Ascending aorta (tissue), 2 donors: ENCODE data around the gene GPR152. TPM values are rescaled to one million over a fixed set of nuclear protein-coding genes. Genes with fewer than 3 reads are reported as not detected.
"Not testable (repeated sequence)": the region's sequence is repeated elsewhere in the genome, so short reads cannot be mapped to it uniquely, and the experiment has no call there.

Experiments used
- DNase-seq, 2 donors: peaks; one replicate each; pipeline ENCODE4 v3.0.0-alpha.2; 2019; ENCODE audit warnings: low spot score in 2 of 2
- H3K27ac ChIP-seq, 2 donors: fragments of 200-600 bp; sonication (generic); one replicate each; pipeline ENCODE4 v1.5.1; 2016 to 2017; ENCODE audit warnings: mild to moderate bottlenecking in 1 of 2
- H3K27me3 ChIP-seq: fragments of 200-600 bp; sonication (generic); one replicate; pipeline ENCODE4 v1.5.1; 2017
- H3K36me3 ChIP-seq, 2 donors: fragments of 200-600 bp; sonication (generic); one replicate each; pipeline ENCODE4 v1.5.1; 2016
- H3K4me1 ChIP-seq, 2 donors: fragments of 200-600 bp; sonication (generic); one replicate each; pipeline ENCODE4 v1.5.1; 2016 to 2017; ENCODE audit warnings: mild to moderate bottlenecking in 1 of 2
- H3K4me3 ChIP-seq, 2 donors: fragments of 200-600 bp; sonication (generic); one replicate each; pipeline ENCODE4 v1.5.1; 2016 to 2017; ENCODE audit warnings: mild to moderate bottlenecking in 1 of 2
- H3K9me3 ChIP-seq, 2 donors: fragments of 200-600 bp; sonication (generic); one replicate each; pipeline ENCODE4 v1.5.1; 2016
- CTCF ChIP-seq, 3 experiments: fragments of 200-600 bp in 2 of 3; fragments of 450-650 bp in 1 of 3; sonication (generic) in 2 of 3; IDR thresholded peaks; one replicate each; pipeline ENCODE4 v1.5.1; 2016 to 2019; ENCODE audit warnings: antibody characterized with exemption in 3 of 3, mild to moderate bottlenecking in 1 of 3, moderate library complexity in 1 of 3
- intact Hi-C: fragments of 100-400 bp; cut with DNase I; formaldehyde crosslinking; loops from one replicate; pipeline ENCODE4 v1.15.1; 2023
- total RNA-seq: library from RNA; depleted of rRNA; stranded (reverse); fragments of >200 nt; gene quantifications from one replicate; pipeline ENCODE4 v1.1.0, GENCODE V29; 2016

The GPR152 gene
- total RNA-seq, 1 donor from 2014 or later = not detected

DNA sequence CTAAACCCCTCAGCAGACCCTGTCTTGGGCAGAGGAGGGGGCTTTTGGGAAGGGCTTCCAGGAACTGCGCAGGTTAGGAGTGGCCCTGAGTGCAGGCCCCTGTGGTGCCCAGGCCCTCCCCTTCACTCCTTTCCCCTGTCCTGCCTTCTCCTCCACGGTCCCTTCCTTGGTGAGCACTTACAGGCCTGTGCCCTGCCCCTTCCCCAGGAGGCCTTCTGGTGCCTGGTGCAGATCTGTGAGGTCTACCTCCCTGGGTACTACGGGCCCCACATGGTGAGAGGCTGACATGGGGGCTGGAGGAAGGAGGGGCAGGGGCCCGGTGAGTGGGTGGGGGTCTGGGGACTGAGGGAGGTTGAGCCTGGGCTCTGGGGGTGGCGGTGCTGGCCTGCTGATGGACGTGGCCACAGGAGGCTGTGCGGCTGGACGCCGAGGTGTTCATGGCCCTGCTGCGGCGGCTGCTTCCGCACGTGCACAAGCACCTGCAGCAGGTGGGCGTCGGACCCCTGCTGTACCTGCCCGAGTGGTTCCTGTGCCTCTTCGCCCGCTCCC, 46.0 kb downstream of the GPR152 start:
- Histone ChIP-seq H3K27ac (no peak overlapping the region), H3K27me3 (no peaks in the 10 kb centered on the region)
- intact Hi-C loops = no loop called here

DNA sequence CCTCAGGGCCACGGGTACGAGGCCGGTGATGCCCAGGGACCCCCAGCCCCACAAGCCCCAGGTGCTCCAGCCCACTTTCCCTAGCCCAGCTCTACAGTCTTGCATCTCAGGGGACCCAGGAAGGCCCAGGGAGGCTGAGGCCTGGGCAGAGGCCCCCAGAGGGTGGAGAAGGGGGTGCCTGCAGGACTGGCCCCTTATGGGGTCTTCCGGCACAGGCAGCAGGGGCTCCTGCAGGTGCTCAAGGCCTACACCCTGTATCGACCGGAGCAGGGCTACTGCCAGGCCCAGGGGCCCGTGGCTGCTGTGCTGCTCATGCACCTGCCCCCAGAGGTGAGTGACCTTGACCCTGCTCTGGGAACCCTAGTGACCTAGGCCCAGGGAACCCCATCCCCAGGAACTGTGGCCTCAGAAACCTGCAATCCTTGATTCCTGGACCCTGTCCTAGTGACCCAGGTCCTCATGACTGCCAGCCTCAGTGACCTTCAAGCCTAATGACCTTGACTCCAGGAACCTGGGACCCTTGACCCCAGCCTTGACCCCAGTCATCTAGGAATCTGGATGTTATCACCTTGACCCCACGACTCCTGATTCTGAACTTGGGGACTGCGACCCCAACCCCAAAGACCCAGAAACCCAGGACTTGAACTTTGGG, 46.7 kb downstream of the GPR152 start:
- Histone ChIP-seq H3K4me1 (peaks cover 5 to 6% of the 10 kb centered on the region in 2 donors), H3K9me3 (no peaks in the 10 kb centered on the region), H3K36me3 (no peaks in the 10 kb centered on the region), H3K27ac (no peak overlapping the region), H3K4me3 (no peak overlapping the region), H3K27me3 (no peaks in the 10 kb centered on the region)
- no peak for TF ChIP-seq CTCF (IDR thresholded peaks at IDR 0.05)
- no peak for DNase-seq
- intact Hi-C loops = no loop called here

More for the DNA sequence above, 46.0 kb downstream of the GPR152 start:
- peaks cover 0 to 6% of the 10 kb centered on the region in 2 donors for H3K4me1 ChIP-seq
- no peaks in the 10 kb centered on the region for H3K9me3 ChIP-seq
- no peak for TF ChIP-seq CTCF (IDR thresholded peaks at IDR 0.05)
- no peaks in the 10 kb centered on the region for H3K36me3 ChIP-seq
- no peak for DNase-seq
- no peak overlapping the region for H3K4me3 ChIP-seq

- H3K27ac ChIP-seq = no peak overlapping the region
- H3K4me3 ChIP-seq = no peak overlapping the region
Measured at GRCh38 chr11:67405196-67405567, 47.3 kb downstream of the GPR152 start.

GRCh38 chr11:67404515-67405195, 47.9 kb downstream of the GPR152 start:
- H3K9me3 ChIP-seq = no peaks in the 10 kb centered on the region
- H3K27me3 ChIP-seq = no peaks in the 10 kb centered on the region
- DNase-seq = no peak
- peaks cover 14% of the 10 kb centered on the region in 2 donors for H3K4me1 ChIP-seq
- H3K4me3 ChIP-seq = peak overlapping the region in 1 of 2 donors; percentile 24
- TF ChIP-seq CTCF (IDR thresholded peaks at IDR 0.05) = no peak
- peaks cover 0 to 1% of the 10 kb centered on the region in 2 donors for H3K36me3 ChIP-seq
- intact Hi-C loops = loop anchor here (5.0 kb wide), 1 partner anchor 78 kb away; the partner anchor contains the start of gene AIP
- H3K27ac ChIP-seq = no peak overlapping the region

More at GRCh38 chr11:67405196-67405567, 47.3 kb downstream of the GPR152 start:
- Histone ChIP-seq H3K27me3 (no peaks in the 10 kb centered on the region), H3K9me3 (no peaks in the 10 kb centered on the region), H3K36me3 (no peaks in the 10 kb centered on the region), H3K4me1 (peaks cover 9 to 13% of the 10 kb centered on the region in 2 donors)
- no peak for DNase-seq
- TF ChIP-seq CTCF (IDR thresholded peaks at IDR 0.05) = no peak
- intact Hi-C loops = no loop called here

DNA sequence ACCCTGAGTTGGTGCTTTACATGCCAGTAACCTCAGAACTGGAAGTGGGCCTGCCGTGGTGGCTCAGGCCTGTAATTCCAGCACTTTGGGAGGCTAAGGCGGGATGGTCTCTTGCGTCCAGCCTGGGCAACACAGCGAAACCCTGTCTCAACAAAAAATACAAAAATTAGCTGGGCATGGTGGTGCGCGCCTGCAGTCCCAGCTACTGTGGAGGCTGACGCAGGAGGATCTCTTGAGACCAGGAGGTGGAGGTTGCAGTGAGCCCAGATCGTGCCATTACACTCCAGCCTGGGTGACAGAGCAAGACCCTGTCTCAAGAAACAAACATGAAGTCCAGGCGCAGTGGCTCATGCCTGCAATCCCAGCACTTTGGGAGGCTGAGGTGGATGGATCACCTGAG, 49.4 kb downstream of the GPR152 start:
- H3K27ac ChIP-seq, H3K9me3 ChIP-seq, H3K4me3 ChIP-seq, DNase-seq, H3K27me3 ChIP-seq: not testable (repeated sequence)
- Histone ChIP-seq H3K4me1 (peaks cover 15 to 19% of the 10 kb centered on the region in 2 donors), H3K36me3 (peaks cover 15 to 17% of the 10 kb centered on the region in 2 donors)
- intact Hi-C loops = loop anchor here (2.0 to 5.0 kb wide), 2 partner anchors 18 to 79 kb away; partner anchors contain the start of gene AIP

DNA sequence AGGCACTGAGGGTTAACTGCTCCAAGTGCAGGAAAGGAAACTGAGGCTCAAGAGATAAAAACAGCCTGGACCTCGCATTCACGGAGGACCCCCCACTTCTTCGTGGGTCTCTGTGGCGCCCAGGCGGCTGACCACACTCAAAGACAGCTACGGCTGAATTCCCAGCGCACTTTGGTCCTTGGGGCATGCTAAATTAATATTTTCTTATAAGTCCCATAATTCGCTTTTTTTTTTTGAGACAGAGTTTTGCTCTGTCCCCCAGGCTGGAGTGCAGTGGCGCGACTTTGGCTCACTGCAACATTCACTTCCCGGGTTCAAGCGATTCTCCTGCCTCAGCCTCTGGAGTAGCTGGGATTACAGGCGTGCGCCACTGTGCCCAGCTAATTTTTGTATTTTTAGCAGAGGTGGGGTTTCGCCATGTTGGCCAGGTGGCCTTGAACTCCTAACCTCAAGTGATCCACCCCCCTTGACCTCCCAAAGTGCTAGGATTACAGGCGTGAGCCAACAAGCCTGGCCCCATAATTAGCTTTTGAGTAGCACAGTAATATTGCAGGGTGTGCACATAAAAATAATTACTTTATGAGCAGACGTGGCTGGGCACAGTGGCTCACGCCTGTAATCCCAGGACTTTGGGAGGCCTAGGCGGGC, 50.2 kb downstream of the GPR152 start:
- not testable (repeated sequence) for DNase-seq, H3K9me3 ChIP-seq, H3K27me3 ChIP-seq
- Histone ChIP-seq H3K36me3 (peaks cover 22 to 25% of the 10 kb centered on the region in 2 donors), H3K27ac (peak overlapping the region; percentile 80 to 94), H3K4me3 (peak overlapping the region; percentile 88 to 99), H3K4me1 (peaks cover 15 to 19% of the 10 kb centered on the region in 2 donors)
- intact Hi-C loops = loop anchor here (2.0 to 5.0 kb wide), 2 partner anchors 18 to 80 kb away; partner anchors contain the start of gene AIP
